CD4-positive, alpha-beta T cell treated with Interleukin-15 for 1 hour (primary cell): ENCODE data around the gene TBC1D9.

Experiments
- DNase-seq: peaks from one replicate; pipeline ENCODE4 v3.0.0-alpha.2; 2020

The TBC1D9 gene

DNA sequence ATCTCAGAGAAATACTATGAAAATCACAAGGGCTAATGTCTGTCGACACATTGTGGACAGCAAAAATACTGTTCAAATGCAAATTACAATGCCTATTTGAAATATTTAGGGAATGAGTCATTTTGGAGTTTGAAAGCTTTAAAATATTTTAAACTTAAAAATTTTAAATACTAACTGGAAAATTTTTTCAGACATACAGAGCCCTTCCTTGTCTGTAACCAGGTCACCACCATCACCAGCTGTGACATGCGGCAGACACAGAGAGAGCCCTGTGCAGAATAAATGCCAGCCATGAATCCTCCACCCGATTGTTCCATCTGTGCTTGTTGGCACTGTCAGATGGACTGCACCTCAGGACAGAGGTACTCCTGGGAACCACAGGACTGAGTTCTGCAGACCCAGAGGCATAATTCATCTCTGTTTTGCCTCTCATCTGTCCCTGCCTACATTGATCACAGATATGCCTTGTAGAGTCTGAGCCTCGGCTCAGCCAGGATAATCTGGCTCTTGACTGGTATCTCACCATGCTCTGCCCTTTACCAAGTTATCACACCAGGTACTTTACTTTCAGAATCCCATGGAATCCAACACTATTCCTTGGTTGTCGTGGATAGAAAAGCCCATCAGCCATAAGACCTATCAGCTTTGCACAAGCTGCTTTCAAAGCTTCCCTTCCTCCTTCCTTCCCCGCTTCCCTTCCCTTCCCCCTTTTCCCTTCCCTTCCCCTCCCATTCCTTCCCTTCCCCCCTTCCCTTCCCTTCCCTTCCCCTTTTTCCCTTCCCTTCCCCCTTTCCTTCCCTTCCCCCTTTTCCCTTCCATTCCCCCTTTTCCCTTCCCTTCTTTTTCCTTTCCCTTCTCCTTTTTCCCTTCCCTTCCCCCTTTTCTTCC lies 67.2 kb downstream of the TBC1D9 start:
- no peak for DNase-seq

DNA sequence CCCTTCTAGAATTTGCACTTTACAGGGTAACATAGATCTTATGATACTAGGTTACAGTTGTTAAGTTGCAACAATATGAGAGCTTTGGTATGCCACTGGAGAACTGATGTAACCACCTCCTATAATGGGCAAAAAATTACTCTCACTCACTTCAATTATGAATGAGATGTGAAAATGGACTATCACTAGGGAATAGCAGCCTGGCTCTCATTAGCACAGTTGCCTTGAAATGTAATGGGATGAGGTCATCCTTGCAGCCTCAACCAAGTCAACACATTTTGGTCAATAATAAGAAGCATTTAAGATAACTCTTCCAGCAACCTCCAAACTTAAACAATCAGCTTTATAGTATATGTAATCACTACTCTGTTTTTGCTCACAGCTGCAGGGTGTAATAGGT lies 69.4 kb downstream of the TBC1D9 start:
- DNase-seq, result no peak

DNA sequence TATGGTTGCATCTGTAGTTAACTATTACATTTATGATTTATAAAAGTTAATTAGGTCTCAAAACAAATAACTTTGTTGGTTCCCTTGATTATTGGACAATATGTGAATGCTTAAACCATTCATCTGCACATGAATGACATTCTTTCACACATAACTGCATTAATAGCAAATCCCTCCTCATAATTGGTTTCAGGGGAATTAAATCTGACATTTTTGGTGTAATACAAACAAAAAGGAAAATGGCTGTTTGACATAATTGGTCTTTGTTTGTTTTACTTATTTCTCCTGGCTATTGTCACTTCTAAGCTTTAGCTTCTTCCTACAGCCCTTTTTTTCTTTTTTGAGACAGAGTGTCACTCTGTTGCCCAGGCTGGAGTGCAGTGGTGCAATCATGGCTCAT lies 71.9 kb downstream of the TBC1D9 start:
- DNase-seq, result no peak

DNA sequence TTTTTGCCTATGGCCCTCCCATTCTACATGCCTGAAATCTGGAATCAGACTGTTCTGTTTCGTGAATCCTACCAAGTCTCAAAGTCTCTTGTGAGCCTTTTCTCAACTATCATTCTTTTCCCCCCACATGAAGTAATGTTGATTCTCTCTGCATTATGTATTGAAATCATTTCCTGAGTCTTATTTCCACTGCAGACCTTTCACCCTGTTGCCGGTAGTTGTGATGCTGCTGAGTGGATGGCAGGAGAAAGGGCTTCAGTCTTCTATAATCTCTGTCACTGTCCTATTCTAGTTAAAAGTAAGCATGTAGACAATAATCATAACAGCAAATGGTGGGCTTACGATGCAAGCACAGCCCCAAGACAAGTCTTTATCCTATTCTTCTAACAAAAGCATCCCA lies 75.0 kb downstream of the TBC1D9 start:
- no peak for DNase-seq

DNA sequence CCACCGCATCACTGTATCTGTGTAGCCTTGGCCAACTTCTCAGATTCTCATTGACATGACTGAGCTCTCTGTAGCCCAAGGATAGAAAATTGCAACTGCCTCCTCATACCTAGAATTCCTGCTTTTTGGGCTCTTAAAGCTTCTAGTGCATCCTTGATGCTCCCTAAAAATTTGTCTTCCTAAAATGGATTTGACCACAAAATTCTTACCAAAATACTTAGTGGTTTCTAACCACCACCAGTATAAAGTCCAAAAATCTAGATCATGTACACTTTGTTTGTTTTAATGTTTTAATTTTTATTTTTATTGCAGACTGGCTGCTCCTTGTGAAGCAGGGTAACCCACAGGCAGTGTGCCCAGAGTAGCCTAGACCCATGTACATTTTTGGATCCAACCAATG lies 75.5 kb downstream of the TBC1D9 start:
- DNase-seq, result no peak

DNA sequence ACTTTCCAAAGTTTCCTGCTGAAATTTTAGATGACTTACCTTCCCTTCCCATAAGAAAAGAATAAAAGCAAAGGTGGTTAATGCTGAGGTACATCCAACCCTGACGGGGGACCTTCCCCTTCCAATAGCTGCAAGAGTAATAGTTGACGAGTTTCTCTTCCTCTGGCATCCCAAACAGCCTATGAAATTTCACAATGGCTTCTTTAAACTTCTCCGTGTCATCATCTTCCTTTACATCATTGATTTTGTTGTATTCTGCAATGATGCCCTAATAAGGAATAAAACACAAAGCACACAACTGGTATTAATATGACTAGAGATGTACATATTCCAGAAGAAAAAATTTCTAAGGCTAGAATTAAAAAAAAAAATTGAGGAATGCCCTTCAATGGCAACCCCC lies 76.6 kb downstream of the TBC1D9 start:
- DNase-seq, result no peak

DNA sequence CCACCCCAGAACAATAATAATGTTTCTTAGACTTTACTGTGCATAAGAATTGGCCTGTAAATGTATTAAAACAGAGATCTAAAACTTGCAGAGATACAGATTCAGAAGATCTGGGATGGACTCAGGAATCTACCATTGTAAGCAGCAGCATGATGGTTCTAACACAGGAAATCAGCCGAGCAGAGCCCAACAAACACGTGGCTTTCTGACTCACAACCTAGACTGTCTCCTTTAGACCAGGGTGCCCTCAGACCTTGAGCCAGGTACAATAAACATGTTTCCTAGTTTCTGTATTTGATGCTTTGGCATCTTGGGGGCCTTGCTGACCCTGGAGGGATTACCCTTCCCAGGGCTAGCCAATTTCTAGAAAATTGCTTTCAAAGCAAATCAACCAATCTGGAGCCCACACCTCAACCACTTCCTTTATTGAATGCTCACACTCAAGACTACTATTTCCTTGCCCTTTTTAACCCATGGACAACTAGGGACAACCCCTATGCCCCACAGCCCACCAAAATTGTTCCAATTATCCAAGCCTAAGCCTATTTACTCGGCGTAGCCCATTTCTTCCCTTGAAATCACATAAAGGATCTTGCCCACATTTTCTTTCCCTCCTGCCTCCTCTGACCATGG lies 80.5 kb downstream of the TBC1D9 start:
- DNase-seq, result no peak

DNA sequence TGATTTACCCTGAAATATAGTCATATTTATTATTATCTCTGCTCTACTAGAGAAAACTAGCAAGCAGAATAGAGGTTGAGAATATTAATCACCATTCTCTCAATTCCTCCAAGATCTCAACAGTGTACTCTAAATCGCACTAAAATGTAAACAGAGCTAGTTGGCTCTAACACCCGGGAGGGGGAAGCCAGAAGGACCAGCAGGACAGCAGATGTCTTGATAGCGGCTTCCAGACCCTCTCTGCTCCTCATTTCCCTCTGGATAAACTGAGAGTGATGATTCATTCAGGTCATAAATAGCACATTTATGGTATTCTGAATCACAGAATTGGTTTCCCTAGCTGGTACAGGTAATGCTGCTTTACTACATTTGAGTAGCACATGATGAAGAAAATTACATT lies 82.5 kb downstream of the TBC1D9 start:
- DNase-seq, result no peak

DNA sequence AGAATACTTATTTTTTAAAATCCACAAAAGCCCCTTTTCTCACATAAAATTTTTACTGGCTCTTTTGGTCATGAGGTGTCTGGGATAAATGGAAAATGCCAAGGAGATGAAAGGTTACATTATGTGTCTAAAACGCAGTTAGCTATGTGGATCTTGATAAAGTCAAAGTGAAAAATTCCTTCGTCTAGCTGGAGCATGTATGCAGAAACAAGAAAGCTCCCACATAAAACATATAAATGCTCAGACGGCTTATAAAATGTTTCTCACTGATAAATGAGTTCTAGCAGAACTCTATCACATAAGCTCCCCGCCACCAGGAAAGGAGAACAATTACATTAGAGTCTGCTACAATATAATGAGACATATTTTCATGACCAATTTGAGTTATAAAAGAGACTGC lies 83.8 kb downstream of the TBC1D9 start:
- no peak for DNase-seq

DNA sequence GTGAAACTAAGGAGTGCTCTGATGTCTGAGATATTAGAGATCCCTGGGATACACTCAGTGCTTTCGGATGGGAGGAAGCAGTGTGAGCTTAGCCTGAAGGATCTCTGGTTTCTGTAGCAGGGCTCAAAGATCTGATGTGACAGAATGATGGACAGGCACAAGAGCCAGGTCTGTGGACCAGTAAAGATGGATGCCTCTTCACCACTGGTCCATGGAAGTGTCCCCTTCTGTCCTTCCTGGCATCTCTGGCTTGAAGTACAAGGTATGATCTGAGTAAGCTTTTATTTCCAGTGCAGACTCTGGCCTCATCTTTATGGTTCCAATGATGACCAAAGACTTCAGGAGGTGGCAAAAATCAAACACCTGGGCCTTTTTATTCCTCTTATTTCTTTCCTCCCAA lies 88.1 kb downstream of the TBC1D9 start:
- no peak for DNase-seq

DNA sequence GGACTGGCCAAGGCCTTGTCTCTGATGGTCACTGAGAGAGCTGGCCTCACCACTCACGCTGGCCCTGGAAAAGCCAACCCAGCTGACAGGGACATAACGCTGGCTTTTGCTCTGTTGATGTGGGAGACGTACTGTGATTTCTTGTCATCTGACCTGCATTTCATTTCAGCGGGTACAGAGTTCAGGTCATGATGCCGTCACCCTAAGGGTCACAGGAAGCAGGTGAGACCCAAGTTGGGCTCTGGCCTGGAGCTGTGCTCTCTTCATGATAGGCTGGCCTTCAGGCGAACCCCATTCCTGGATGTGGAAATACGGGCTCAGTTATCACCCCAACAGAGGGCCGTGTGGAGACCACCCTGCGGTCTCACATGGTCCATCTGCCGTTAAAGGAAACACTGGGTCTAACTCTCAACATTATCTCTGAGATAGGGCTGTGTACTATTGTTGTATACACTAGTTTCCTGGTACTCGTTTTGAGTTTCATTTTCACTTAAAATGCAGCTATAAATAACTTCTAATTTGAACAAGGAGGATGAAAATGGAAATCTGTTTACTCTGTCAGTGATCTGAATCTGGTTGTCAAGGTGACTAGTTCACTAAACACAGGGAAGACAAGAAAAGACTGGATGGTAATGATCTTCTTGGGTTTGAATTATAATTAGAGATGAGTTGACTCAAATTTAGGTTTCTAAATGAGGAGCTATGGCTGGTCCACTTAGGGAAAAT lies 89.1 kb downstream of the TBC1D9 start:
- DNase-seq, result no peak

DNA sequence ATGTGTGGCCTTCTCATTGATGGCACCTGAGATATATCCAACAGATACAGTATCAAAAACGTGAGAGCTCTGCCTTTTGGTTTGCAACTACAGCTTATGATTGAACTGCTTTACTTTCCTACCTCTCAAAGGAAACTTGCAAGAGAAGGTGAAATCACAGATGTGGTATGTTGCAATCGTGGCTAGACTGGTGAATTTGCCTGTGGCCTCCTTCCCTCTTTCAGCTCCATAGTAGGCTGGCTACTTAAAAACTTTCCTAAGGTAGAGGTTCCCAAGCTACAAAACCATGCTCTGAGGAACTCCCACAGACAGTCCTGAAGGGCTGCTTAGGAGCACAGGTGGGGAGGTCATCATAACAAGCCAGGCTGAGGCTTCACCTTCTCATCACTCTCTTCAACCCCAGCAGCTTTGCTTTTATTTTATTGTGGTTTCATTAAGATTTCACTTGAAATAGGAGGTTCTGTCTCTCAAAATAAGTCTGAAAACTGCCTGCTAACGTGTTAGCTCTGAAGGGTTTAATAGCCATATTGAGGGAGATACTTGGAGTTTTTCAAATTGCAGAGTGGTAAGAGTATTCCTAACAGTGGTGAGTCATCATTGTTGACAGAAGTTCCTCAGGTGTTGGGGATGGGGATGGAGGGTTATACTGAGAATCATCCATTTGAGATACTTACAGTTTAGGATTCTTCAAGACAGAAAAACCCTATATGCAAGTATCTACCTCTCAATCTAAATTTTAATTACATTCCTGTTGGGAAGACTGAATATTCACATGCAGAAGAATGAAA lies 93.9 kb downstream of the TBC1D9 start:
- DNase-seq, result no peak

DNA sequence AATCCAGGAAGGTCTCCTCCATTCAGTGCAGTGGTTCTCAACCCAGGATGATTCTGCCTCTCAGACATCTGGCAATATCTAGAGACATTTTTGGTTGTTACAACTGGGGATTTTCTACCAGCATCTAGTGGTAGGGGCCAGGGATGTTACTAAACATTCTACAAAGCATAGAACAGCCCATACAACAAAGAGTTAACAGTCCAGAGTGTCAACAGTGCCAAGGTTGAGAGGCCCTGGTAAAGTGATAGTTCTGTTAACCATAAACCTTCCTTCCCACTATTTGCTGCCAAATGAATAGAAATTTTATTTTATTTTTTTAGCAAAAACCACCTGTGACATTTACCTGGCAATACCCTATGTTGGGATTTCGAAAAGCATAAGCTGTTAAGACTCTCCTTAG lies 94.6 kb downstream of the TBC1D9 start:
- no peak for DNase-seq

DNA sequence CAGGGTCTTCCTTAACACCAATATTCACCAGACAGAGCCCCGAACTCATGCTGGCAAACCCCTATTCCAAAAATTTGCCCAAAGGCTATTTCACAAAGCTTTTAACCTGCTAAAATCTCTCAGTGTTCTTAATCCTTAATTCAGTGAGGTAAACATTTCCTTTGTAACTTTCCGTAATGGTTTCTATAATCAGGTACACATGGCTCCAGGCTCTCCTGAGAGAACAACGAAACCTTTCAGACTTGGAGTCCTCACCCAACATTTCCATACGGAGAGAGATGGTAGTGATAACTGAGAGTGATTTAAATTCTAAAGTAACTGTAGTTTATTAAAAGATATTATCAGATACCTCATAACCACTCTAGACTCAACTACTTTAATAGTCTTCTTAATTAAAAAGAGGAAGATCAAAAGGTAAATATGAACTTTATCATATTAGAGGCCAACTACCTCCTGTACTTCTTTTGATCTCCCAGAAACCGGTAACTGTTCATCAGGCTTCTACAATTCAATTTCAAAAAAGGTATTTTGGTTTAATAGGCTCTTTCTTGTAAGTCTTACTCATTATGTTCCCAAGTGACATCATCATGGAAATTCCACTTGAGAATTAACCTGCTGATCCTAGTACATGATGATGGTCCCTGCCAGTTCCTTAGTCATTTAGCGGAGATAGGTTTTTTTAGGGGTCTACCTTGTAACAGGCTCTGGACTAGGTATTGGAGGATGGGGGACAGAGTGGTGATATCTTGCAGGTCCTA lies 96.1 kb downstream of the TBC1D9 start:
- DNase-seq, result no peak

DNA sequence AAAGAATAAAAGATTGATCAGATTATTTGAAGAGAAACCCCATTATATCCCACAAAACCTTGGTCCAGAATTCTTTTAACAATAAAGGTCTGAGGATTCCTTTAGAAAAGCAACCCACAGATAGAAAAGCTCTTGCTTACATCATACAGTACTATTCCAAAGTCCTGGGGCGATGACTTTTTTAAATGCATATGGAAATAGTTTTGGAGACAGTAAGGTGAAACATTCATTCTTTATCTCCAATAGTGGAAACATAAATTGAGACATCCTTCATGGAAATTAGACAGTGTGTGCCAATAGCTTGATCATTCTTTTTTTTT lies 101.7 kb downstream of the TBC1D9 start:
- no peak for DNase-seq

DNA sequence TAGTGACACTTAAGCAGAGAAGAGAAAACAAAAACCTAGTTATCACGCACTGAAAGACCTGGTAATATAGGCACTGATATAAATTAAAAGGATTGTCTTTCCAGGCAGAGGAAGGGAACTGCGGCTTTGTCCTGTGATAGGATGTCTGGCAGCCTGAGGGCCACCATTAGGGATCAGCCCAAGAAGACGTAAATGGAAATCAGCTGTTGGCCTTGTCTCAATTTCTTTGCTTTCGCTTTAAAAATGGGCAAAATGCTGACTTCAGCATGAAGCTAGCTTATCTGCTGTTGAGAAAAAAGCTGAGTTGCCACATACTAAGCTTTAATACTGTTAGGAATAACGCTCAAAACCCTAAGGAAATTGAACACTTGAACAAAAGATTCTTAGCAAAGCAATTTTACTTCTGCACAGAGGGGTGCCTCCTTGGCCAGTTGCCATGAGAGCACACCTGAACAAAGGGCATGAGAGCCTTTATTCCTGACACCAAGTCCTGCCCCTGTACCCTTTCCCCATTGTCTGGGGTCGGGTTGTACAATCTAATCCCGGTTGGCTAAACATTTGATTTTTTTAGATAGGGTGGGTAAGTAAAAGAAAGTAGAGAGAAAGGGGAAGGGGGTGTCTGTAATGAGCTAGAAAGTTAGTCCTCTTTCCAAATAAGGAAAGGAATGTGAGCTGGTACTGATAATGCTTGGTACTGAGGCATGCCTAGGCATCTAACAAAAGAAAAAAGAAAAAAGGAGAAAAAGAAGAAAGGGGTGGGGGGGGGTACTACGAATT lies 102.3 kb downstream of the TBC1D9 start:
- DNase-seq, result no peak

DNA sequence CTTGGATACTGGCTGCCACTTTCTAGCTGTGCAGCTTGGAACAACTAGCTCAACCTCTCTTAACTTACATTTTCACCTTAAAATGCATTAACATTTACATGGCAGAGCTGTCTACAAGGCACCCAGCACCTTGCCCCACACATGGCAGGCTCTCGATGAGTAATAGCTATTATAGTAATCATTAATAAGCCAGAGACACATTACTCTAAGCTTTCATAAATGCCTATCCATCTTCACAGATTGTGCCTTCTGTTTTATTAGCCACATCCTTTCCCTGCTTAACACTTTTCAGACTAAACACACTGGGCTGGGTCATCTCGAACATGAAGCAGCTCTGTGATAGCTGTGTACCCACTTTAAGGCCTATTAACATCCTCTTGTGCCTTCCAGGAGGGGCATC lies 103.6 kb downstream of the TBC1D9 start:
- DNase-seq, result no peak

DNA sequence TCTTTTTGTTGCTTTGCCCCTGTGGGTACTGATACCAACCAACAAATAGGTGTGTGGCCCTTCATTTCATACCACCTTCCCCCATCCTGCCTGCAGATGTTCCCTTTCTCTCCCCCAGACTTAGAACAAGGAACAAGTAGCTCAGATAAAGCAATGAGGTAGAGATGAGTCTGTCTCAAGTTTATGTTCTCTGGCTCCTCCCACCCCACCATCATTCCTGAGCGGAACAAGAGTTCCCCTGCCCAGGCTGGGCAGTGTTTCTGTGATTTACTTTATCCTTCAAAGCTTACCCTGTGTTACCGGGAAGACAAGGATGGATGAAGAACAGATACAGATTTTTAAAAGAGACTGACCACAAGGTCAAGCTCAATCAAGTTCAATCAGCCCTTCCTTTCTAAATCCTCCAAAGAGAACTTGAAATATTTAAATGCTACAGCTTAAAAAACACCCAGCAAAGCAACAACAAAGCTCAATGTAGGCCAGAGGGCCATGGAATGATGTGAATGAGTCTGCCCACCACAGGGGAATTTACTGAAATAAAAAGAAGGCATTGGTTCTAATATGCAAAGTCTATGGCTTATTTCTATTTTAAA lies 107.4 kb downstream of the TBC1D9 start:
- DNase-seq, result no peak

DNA sequence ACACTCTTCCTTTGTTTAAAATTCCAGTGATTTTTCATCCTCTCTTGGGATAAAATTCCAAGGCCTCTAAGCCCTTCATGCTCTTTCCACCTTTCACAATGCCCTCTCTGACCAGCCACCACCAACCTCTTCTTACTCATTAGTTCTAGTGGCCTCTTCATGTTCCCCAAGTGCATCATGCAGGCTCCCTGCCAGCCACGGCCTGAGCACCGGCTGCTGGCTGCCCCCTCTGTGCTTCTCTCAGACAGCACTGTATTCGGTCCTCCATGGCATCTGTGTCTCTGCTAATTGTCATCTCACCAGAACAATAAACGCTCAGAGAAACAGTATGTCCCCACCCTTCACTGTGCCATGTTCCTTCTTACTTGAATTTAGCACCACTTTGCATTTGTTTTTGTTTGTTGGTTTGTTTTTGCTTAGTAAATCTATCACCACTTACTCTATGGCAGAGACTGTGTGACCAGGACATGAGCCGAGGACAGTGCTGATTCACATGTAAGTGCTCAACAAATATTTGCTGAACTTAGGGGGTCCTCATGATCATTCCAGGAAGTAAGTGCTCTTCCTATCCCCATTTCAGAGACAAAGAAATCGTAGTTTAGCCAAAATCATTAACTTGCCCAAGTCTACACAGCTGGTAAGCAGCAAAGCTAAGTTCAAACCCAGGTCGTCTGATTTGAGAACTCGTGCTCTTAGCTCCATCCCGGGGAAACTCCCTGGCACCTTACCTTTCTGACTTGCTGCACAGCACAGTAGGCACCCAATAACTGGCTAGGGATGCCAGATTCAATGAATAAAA lies 110.4 kb downstream of the TBC1D9 start:
- no peak for DNase-seq

DNA sequence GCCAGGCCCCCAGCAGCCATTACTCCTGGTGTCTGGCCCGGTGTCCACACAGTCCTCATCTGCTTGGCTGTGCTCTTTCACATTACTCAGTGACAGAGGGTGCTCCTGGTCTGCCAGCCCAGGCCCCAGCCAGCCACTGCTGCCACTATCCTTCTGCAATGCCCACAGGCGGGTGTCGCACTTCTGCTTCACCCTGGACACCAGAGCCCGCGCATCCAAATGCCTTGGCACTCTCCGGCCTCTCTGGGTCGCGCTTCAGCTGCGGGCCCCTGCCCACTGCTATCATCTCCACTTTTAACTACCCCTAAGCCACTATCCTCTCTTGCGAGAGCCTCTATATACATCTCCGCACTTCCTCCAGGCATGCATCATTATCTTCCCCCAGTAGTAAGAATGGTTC lies 111.0 kb downstream of the TBC1D9 start:
- no peak for DNase-seq
